ENCODE data around the gene TMEM255B.

DNA sequence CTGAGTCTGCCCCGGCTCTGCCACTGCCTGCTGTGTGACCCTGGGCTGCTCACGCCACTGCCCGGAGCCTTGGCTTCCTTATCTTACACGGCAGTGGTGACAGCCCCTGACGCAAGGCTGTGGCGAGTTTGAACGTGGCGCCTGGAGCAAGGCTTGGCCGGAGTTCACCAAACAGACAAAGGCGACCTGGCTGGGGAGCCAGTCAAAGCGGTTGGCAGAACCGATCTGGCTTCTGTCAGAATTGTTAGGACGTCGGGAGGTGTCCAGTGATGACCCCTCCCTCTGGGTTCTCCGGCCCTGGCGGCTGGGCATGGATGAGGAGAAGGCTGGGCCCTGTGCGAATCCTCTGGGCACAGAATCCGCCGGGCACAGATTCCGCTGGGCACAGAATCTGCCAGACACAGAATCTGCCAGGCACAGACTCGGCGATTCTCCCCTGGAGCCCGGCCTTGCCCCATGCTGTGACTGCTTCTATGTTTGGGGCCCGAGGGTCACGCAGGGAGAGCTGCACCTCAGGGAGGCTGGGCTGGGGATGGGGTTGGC lies 11.7 kb upstream of the TMEM255B start:
- TF ChIP-seq, protein P1, sequence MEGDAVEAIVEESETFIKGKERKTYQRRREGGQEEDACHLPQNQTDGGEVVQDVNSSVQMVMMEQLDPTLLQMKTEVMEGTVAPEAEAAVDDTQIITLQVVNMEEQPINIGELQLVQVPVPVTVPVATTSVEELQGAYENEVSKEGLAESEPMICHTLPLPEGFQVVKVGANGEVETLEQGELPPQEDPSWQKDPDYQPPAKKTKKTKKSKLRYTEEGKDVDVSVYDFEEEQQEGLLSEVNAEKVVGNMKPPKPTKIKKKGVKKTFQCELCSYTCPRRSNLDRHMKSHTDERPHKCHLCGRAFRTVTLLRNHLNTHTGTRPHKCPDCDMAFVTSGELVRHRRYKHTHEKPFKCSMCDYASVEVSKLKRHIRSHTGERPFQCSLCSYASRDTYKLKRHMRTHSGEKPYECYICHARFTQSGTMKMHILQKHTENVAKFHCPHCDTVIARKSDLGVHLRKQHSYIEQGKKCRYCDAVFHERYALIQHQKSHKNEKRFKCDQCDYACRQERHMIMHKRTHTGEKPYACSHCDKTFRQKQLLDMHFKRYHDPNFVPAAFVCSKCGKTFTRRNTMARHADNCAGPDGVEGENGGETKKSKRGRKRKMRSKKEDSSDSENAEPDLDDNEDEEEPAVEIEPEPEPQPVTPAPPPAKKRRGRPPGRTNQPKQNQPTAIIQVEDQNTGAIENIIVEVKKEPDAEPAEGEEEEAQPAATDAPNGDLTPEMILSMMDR (IDR thresholded peaks at IDR 0.05; ENCODE audit: low read length): no peak
- no peak for TF ChIP-seq EZH2phosphoT487 (IDR thresholded peaks at IDR 0.05; ENCODE audit: low read length)
- TF ChIP-seq EZH2 (optimal IDR thresholded peaks at IDR 0.05; ENCODE audit: low read depth, low read length): no peak
